A673 (cell line): ENCODE measurements around the gene AEN. TPM values are rescaled to one million over a fixed set of nuclear protein-coding genes. Genes with fewer than 3 reads are reported as not detected.

ENCODE experiments used
- BruUV-seq: library from RNA; stranded (reverse); fragments of 400-500 nt; replicated peaks from 2 replicates; lab custom pipeline; 2021; lab: Mats Ljungman, UMichigan
- CTCF ChIA-PET: fragments of 300-600 bp; sonication (Branson Sonifier 250); formaldehyde crosslinking; loops from one replicate; lab custom pipeline; 2022; ENCODE audit warnings: antibody characterized with exemption; lab: Charles Lee
- POLR2A ChIA-PET: fragments of 300-600 bp; sonication (Branson Sonifier 250); formaldehyde crosslinking; loops from one replicate; lab custom pipeline; 2022; ENCODE audit warnings: antibody characterized with exemption; ENCODE audit not compliant: low non-redundant PET; lab: Charles Lee
- DNase-seq: peaks from one replicate; pipeline ENCODE4 v3.0.0-alpha.2; 2015; ENCODE audit warnings: low spot score
- H3K27ac ChIP-seq: fragments of 200-600 bp; sonication (generic); 2 replicates; pipeline ENCODE4 v1.5.1; 2016; ENCODE audit warnings: mixed run types, low read depth, mild to moderate bottlenecking, mixed read lengths, antibody characterized with exemption, low read length; ENCODE audit not compliant: poor library complexity, severe bottlenecking
- H3K27me3 ChIP-seq: fragments of 200-600 bp; sonication (generic); replicated peaks from 2 replicates; pipeline ENCODE4 v1.6.1; 2017; ENCODE audit warnings: mixed run types, low read depth, mild to moderate bottlenecking, mixed read lengths, antibody characterized with exemption, low read length; ENCODE audit not compliant: insufficient read depth, poor library complexity
- H3K36me3 ChIP-seq: fragments of 200-600 bp; sonication (generic); 2 replicates; pipeline ENCODE4 v1.6.1; 2016; ENCODE audit warnings: mixed run types, mild to moderate bottlenecking, mixed read lengths, antibody characterized with exemption, low read length; ENCODE audit not compliant: insufficient read depth, poor library complexity, severe bottlenecking
- H3K4me1 ChIP-seq: fragments of 200-600 bp; sonication (generic); 2 replicates; pipeline ENCODE4 v1.6.1; 2017; ENCODE audit warnings: mixed run types, mild to moderate bottlenecking, mixed read lengths, antibody characterized with exemption, low read length; ENCODE audit not compliant: insufficient read depth, poor library complexity, severe bottlenecking
- H3K4me3 ChIP-seq: fragments of 200-600 bp; sonication (generic); 2 replicates; pipeline ENCODE4 v1.5.1; 2016; ENCODE audit warnings: low read depth, mixed run types, mild to moderate bottlenecking, mixed read lengths, low read length; ENCODE audit not compliant: poor library complexity, severe bottlenecking
- H3K9me3 ChIP-seq: fragments of 200-600 bp; sonication (generic); 2 replicates; pipeline ENCODE4 v1.6.1; 2016; ENCODE audit warnings: mixed run types, low read depth, mild to moderate bottlenecking, mixed read lengths, antibody characterized with exemption, low read length; ENCODE audit not compliant: poor library complexity, severe bottlenecking
- CTCF ChIP-seq: fragments of 300-800, 200-600 bp; sonication (generic); conservative IDR thresholded peaks from 2 replicates; pipeline ENCODE4 v1.5.1; 2017; ENCODE audit warnings: low read depth, mild to moderate bottlenecking, antibody characterized with exemption, low read length, moderate library complexity, mixed read lengths
- EZH2 ChIP-seq: fragments of 200-600 bp; sonication (generic); IDR thresholded peaks from 2 replicates; pipeline ENCODE4 v1.6.1; 2017; ENCODE audit warnings: borderline replicate concordance, low read depth, mild to moderate bottlenecking, mixed read lengths, antibody characterized with exemption, low read length; ENCODE audit not compliant: poor library complexity, severe bottlenecking
- intact Hi-C: fragments of 100-400 bp; cut with micrococcal nuclease; formaldehyde crosslinking; loops from one replicate; pipeline ENCODE4 v1.10.0; 2022; ENCODE audit not compliant: unreplicated experiment
- total RNA-seq: library from RNA; stranded (reverse); gene quantifications from 2 replicates; pipeline ENCODE4 v1.2.3, GENCODE V29; 2021

The AEN gene
- total RNA-seq, 1 experiment from 2014 or later: 52.4 TPM

GRCh38 chr15:88655800-88656488, 34.8 kb downstream of the AEN start:
- H3K27ac ChIP-seq: no peak overlapping the region
- no peak overlapping the region for H3K4me3 ChIP-seq
- no peaks in the 10 kb centered on the region for H3K4me1 ChIP-seq
- intact Hi-C loops: loop anchor here (10.0 kb wide), 1 partner anchor 179 kb away; no protein-coding TSS in a partner anchor
- H3K36me3 ChIP-seq: no peaks in the 10 kb centered on the region
- no peak for TF ChIP-seq EZH2
- no peak for TF ChIP-seq CTCF
- ChIA-PET CTCF (interaction anchor here (0.6 kb wide), 2 partner anchors 146 to 150 kb away, joined by 3 to 4 read pairs; no protein-coding TSS in a partner anchor), POLR2A (no interaction called here)
- BruUV-seq: no TSS peak
- no peak for DNase-seq
- H3K9me3 ChIP-seq: no peaks in the 10 kb centered on the region
- H3K27me3 ChIP-seq: peaks cover 7% of the 10 kb centered on the region

GRCh38 chr15:88656760-88657221, 35.7 kb downstream of the AEN start:
- ChIA-PET CTCF (interaction anchor here (0.6 kb wide), 2 partner anchors 146 to 151 kb away, joined by 3 to 4 read pairs; no protein-coding TSS in a partner anchor), POLR2A (no interaction called here)
- no peak for TF ChIP-seq EZH2
- TF ChIP-seq CTCF: no peak
- Histone ChIP-seq H3K36me3 (no peaks in the 10 kb centered on the region), H3K9me3 (no peaks in the 10 kb centered on the region), H3K27me3 (peaks cover 7% of the 10 kb centered on the region), H3K4me3 (no peak overlapping the region), H3K27ac (no peak overlapping the region), H3K4me1 (no peaks in the 10 kb centered on the region)
- intact Hi-C loops: loop anchor here (10.0 kb wide), 1 partner anchor 178 kb away; no protein-coding TSS in a partner anchor
- no peak for DNase-seq
- BruUV-seq: no TSS peak

- DNase-seq: peak; percentile 41
- CTCF ChIA-PET: no interaction called here
- peak; percentile 56 for TF ChIP-seq CTCF
- TF ChIP-seq EZH2: no peak
- H3K4me3 ChIP-seq: no peak overlapping the region
- intact Hi-C loops: loop anchor here (10.0 kb wide), 1 partner anchor 177 kb away; no protein-coding TSS in a partner anchor
- no TSS peak for BruUV-seq
- H3K27me3 ChIP-seq: peaks cover 12% of the 10 kb centered on the region
- POLR2A ChIA-PET: no interaction called here
- no peak overlapping the region for H3K27ac ChIP-seq
- no peaks in the 10 kb centered on the region for H3K36me3 ChIP-seq
- H3K9me3 ChIP-seq: no peaks in the 10 kb centered on the region
- H3K4me1 ChIP-seq: no peaks in the 10 kb centered on the region
These were observed 36.4 kb downstream of the AEN start for GRCh38 chr15:88657326-88658069.
